ENCODE results near the gene ABL2. TPM values are rescaled to one million over a fixed set of nuclear protein-coding genes. Genes with fewer than 3 reads are reported as not detected.
"Not testable (repeated sequence)": the region's sequence is repeated elsewhere in the genome, so short reads cannot be mapped to it uniquely, and the experiment has no call there.

Gene ABL2
- total RNA-seq, 2 experiments from 2014 or later, result 15.8 to 16.4 TPM

GRCh38 chr1:179251675-179252074, 22.2 kb upstream of the ABL2 start:
- DNase-seq, result peak in 3 of 14 experiments; percentile 39 to 44 (median 40)
- Histone ChIP-seq H3K9me3 (ENCODE audit: control insufficient read depth in 1 of 2, insufficient read depth in 1 of 2, low read length in 2 of 2) (no peaks in the 10 kb centered on the region), H3K27me3 (ENCODE audit: control insufficient read depth in 1 of 2, insufficient read depth in 2 of 2, low read length in 2 of 2) (no peaks in the 10 kb centered on the region), H3K27ac (ENCODE audit: low read depth in 1 of 2, low read length in 2 of 2) (no peak overlapping the region), H3K4me3 (ENCODE audit: low read length) (no peak overlapping the region), H3K36me3 (ENCODE audit: insufficient read depth, low read length) (no peaks in the 10 kb centered on the region), H3K4me1 (ENCODE audit: insufficient read depth, low read length) (no peaks in the 10 kb centered on the region)
- Mint-ChIP-seq H3K27me3 (no peaks in the 10 kb centered on the region), H3K36me3 (ENCODE audit: low read depth) (no peaks in the 10 kb centered on the region), H3K9me3 (no peaks in the 10 kb centered on the region), H3K4me3 (no peak overlapping the region), H3K4me1 (ENCODE audit: low read depth) (no peaks in the 10 kb centered on the region), H3K27ac (no peak overlapping the region)
- POLR2A ChIA-PET, result interaction anchor here (0.7 to 1.2 kb wide), 2 partner anchors 42 to 114 kb away, joined by 3 read pairs; partner anchors contain the start of genes AXDND1 and SOAT1
- no peak for ATAC-seq (ENCODE audit: poor library complexity)
- intact Hi-C loops (cut with DNase I, micrococcal nuclease), result loop anchor here (1.0 to 10.0 kb wide), 3 partner anchors 41 to 553 kb away; partner anchors contain the start of gene SOAT1 (in 1 of the 2)
- CTCF ChIA-PET, result interaction anchor here (1.3 kb wide), 1 partner anchor 121 kb away, joined by 4 read pairs; no protein-coding TSS in a partner anchor
- TF ChIP-seq CTCF (IDR thresholded peaks at IDR 0.05), result peak; percentile 56

GRCh38 chr1:179247923-179248322, 18.4 kb upstream of the ABL2 start:
- intact Hi-C loops (cut with DNase I, micrococcal nuclease), result no loop called here
- Histone ChIP-seq H3K9me3 (ENCODE audit: control insufficient read depth in 1 of 2, insufficient read depth in 1 of 2, low read length in 2 of 2) (no peaks in the 10 kb centered on the region), H3K36me3 (ENCODE audit: insufficient read depth, low read length) (no peaks in the 10 kb centered on the region), H3K27me3 (ENCODE audit: control insufficient read depth in 1 of 2, insufficient read depth in 2 of 2, low read length in 2 of 2) (no peaks in the 10 kb centered on the region), H3K4me3 (ENCODE audit: low read length) (no peak overlapping the region), H3K27ac (ENCODE audit: low read depth in 1 of 2, low read length in 2 of 2) (no peak overlapping the region), H3K4me1 (ENCODE audit: insufficient read depth, low read length) (no peaks in the 10 kb centered on the region)
- ChIA-PET POLR2A (no interaction called here), CTCF (no interaction called here)
- Mint-ChIP-seq H3K36me3 (ENCODE audit: low read depth) (no peaks in the 10 kb centered on the region), H3K9me3 (no peaks in the 10 kb centered on the region), H3K27me3 (no peaks in the 10 kb centered on the region), H3K4me3 (no peak overlapping the region), H3K27ac (no peak overlapping the region), H3K4me1 (ENCODE audit: low read depth) (no peaks in the 10 kb centered on the region)
- TF ChIP-seq CTCF (IDR thresholded peaks at IDR 0.05), result no peak
- DNase-seq (no peak), ATAC-seq (ENCODE audit: poor library complexity) (no peak)

DNA sequence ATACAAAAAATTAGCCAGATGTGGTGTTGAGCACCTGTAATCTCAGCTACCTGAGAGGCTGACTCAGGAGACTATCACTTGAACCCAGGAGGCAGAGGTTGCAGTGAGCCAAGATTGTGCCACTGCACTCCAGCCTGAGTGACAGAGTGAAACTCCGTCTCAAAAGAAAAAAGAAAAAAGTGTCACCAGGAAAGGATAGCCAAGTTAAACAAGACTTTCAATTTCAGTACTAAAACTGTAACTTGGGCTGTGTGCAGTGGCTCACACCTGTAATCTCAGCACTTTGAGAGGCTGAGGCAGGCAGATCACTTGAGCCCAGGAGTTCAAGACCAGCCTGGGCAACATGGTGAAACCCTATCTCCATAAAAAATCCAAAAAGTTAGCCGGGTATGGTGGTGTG, 15.9 kb upstream of the ABL2 start:
- H3K27me3 Mint-ChIP-seq; ATAC-seq (ENCODE audit: poor library complexity); H3K27ac Mint-ChIP-seq; H3K36me3 ChIP-seq (ENCODE audit: insufficient read depth, low read length); H3K4me1 ChIP-seq (ENCODE audit: insufficient read depth, low read length); H3K27ac ChIP-seq (ENCODE audit: low read depth in 1 of 2, low read length in 2 of 2); H3K4me3 Mint-ChIP-seq; POLR2A ChIA-PET; H3K4me3 ChIP-seq (ENCODE audit: low read length); H3K4me1 Mint-ChIP-seq (ENCODE audit: low read depth); DNase-seq; H3K27me3 ChIP-seq (ENCODE audit: control insufficient read depth in 1 of 2, insufficient read depth in 2 of 2, low read length in 2 of 2); H3K9me3 Mint-ChIP-seq; H3K9me3 ChIP-seq (ENCODE audit: control insufficient read depth in 1 of 2, insufficient read depth in 1 of 2, low read length in 2 of 2); intact Hi-C loops (cut with DNase I, micrococcal nuclease); CTCF ChIA-PET; H3K36me3 Mint-ChIP-seq (ENCODE audit: low read depth): not testable (repeated sequence)

- Mint-ChIP-seq H3K4me1 (ENCODE audit: low read depth) (no peaks in the 10 kb centered on the region), H3K27me3 (no peaks in the 10 kb centered on the region)
These were observed 12.1 kb upstream of the ABL2 start for GRCh38 chr1:179241530-179242097.

More at GRCh38 chr1:179241530-179242097, 12.1 kb upstream of the ABL2 start:
- H3K9me3 Mint-ChIP-seq, result no peaks in the 10 kb centered on the region
- H3K27ac Mint-ChIP-seq, result no peak overlapping the region
- Histone ChIP-seq H3K27ac (ENCODE audit: low read depth in 1 of 2, low read length in 2 of 2) (no peak overlapping the region), H3K4me3 (ENCODE audit: low read length) (no peak overlapping the region), H3K4me1 (ENCODE audit: insufficient read depth, low read length) (no peaks in the 10 kb centered on the region), H3K27me3 (ENCODE audit: control insufficient read depth in 1 of 2, insufficient read depth in 2 of 2, low read length in 2 of 2) (no peaks in the 10 kb centered on the region), H3K9me3 (ENCODE audit: control insufficient read depth in 1 of 2, insufficient read depth in 1 of 2, low read length in 2 of 2) (no peaks in the 10 kb centered on the region), H3K36me3 (ENCODE audit: insufficient read depth, low read length) (no peaks in the 10 kb centered on the region)
- DNase-seq (no peak), ATAC-seq (ENCODE audit: poor library complexity) (no peak)
- ChIA-PET CTCF (no interaction called here), POLR2A (no interaction called here)
- H3K36me3 Mint-ChIP-seq (ENCODE audit: low read depth), result no peaks in the 10 kb centered on the region
- intact Hi-C loops (cut with DNase I, micrococcal nuclease), result no loop called here
- no peak overlapping the region for H3K4me3 Mint-ChIP-seq
- TF ChIP-seq CTCF (IDR thresholded peaks at IDR 0.05), result no peak
